ENCODE measurements around the gene TBC1D5.
A peak's percentile ranks its signal among the peaks of the same experiment; 100 is the strongest.
"Not testable (repeated sequence)": the region's sequence is repeated elsewhere in the genome, so short reads cannot be mapped to it uniquely, and the experiment has no call there.

Gene TBC1D5

GRCh38 chr3:17742102-17742879 lies at the start of gene TBC1D5:
Gene TBC1D5 (minus strand): TSS chr3:17742631. CDS start chr3:17508570, 234,061 bp downstream.
- H3K36me3 Mint-ChIP-seq = no peaks in the 10 kb centered on the region
- H3K4me1 Mint-ChIP-seq = peaks cover 65% of the 10 kb centered on the region
- ATAC-seq = peak; percentile 94
- peak within 1 kb of the TSS; percentile 93 for H3K4me3 Mint-ChIP-seq
- no peaks in the 10 kb centered on the region for H3K27me3 Mint-ChIP-seq
- H3K27ac Mint-ChIP-seq = peak within 1 kb of the TSS; percentile 100
- H3K9me3 Mint-ChIP-seq = no peaks in the 10 kb centered on the region

- H3K36me3 Mint-ChIP-seq = peaks cover 5% of the 10 kb centered on the region
- no peak for ATAC-seq
- peaks cover 15% of the 10 kb centered on the region for H3K9me3 Mint-ChIP-seq
- H3K27me3 Mint-ChIP-seq = no peaks in the 10 kb centered on the region
- H3K27ac Mint-ChIP-seq = no peak overlapping the region
- H3K4me1 Mint-ChIP-seq = peaks cover 17% of the 10 kb centered on the region
- H3K4me3 Mint-ChIP-seq = no peak overlapping the region
These were observed 41.0 kb upstream of the TBC1D5 start for GRCh38 chr3:17783426-17783825.

- peaks cover 5% of the 10 kb centered on the region for H3K36me3 Mint-ChIP-seq
- H3K4me1 Mint-ChIP-seq = peaks cover 17% of the 10 kb centered on the region
- H3K4me3 Mint-ChIP-seq = no peak overlapping the region
- peaks cover 13% of the 10 kb centered on the region for H3K9me3 Mint-ChIP-seq
- no peaks in the 10 kb centered on the region for H3K27me3 Mint-ChIP-seq
- ATAC-seq = no peak
- peak overlapping the region; percentile 4 for H3K27ac Mint-ChIP-seq
These were observed 40.3 kb upstream of the TBC1D5 start for GRCh38 chr3:17782751-17783150.

GRCh38 chr3:17780369-17780768 lies 37.9 kb upstream of the TBC1D5 start:
- not testable (repeated sequence) for H3K36me3 Mint-ChIP-seq, H3K27me3 Mint-ChIP-seq, ATAC-seq, H3K4me3 Mint-ChIP-seq, H3K9me3 Mint-ChIP-seq
- Mint-ChIP-seq H3K27ac (peak overlapping the region; percentile 51), H3K4me1 (peaks cover 19% of the 10 kb centered on the region)

GRCh38 chr3:17779304-17780250 lies 37.1 kb upstream of the TBC1D5 start:
- H3K4me3 Mint-ChIP-seq = peak overlapping the region; percentile 4
- H3K27me3 Mint-ChIP-seq, ATAC-seq, H3K36me3 Mint-ChIP-seq, H3K9me3 Mint-ChIP-seq: not testable (repeated sequence)
- peak overlapping the region; percentile 51 for H3K27ac Mint-ChIP-seq
- peaks cover 24% of the 10 kb centered on the region for H3K4me1 Mint-ChIP-seq

- not testable (repeated sequence) for H3K9me3 Mint-ChIP-seq, H3K27me3 Mint-ChIP-seq, H3K36me3 Mint-ChIP-seq, H3K27ac Mint-ChIP-seq, H3K4me3 Mint-ChIP-seq, ATAC-seq
- H3K4me1 Mint-ChIP-seq = peaks cover 18% of the 10 kb centered on the region
These were observed 34.9 kb upstream of the TBC1D5 start for GRCh38 chr3:17777326-17777725.

- Mint-ChIP-seq H3K4me3 (peak overlapping the region; percentile 10), H3K9me3 (peaks cover 2% of the 10 kb centered on the region), H3K4me1 (peaks cover 21% of the 10 kb centered on the region), H3K36me3 (no peaks in the 10 kb centered on the region), H3K27ac (peak overlapping the region; percentile 60), H3K27me3 (no peaks in the 10 kb centered on the region)
- no peak for ATAC-seq
These were observed 32.6 kb upstream of the TBC1D5 start for GRCh38 chr3:17775073-17775472.

- H3K9me3 Mint-ChIP-seq, H3K36me3 Mint-ChIP-seq, H3K27ac Mint-ChIP-seq, H3K27me3 Mint-ChIP-seq: not testable (repeated sequence)
- peaks cover 14% of the 10 kb centered on the region for H3K4me1 Mint-ChIP-seq
- peak; percentile 31 for ATAC-seq
- H3K4me3 Mint-ChIP-seq = peak overlapping the region; percentile 38
These were observed 31.9 kb upstream of the TBC1D5 start for GRCh38 chr3:17774180-17774910.

GRCh38 chr3:17772556-17772955 lies 30.1 kb upstream of the TBC1D5 start:
- H3K4me3 Mint-ChIP-seq = no peak overlapping the region
- H3K9me3 Mint-ChIP-seq = peaks cover 2% of the 10 kb centered on the region
- no peaks in the 10 kb centered on the region for H3K36me3 Mint-ChIP-seq
- no peak overlapping the region for H3K27ac Mint-ChIP-seq
- no peak for ATAC-seq
- H3K27me3 Mint-ChIP-seq = no peaks in the 10 kb centered on the region
- H3K4me1 Mint-ChIP-seq = peaks cover 13% of the 10 kb centered on the region

- Mint-ChIP-seq H3K36me3 (no peaks in the 10 kb centered on the region), H3K27ac (peak overlapping the region; percentile 42), H3K27me3 (no peaks in the 10 kb centered on the region), H3K4me1 (peaks cover 24% of the 10 kb centered on the region), H3K9me3 (peaks cover 2% of the 10 kb centered on the region), H3K4me3 (no peak overlapping the region)
- no peak for ATAC-seq
These were observed 29.0 kb upstream of the TBC1D5 start for GRCh38 chr3:17771177-17772017.

- Mint-ChIP-seq H3K9me3 (peaks cover 2% of the 10 kb centered on the region), H3K27ac (no peak overlapping the region), H3K27me3 (no peaks in the 10 kb centered on the region), H3K4me3 (no peak overlapping the region), H3K36me3 (no peaks in the 10 kb centered on the region), H3K4me1 (peaks cover 31% of the 10 kb centered on the region)
- no peak for ATAC-seq
These were observed 28.3 kb upstream of the TBC1D5 start for GRCh38 chr3:17770682-17771081.

GRCh38 chr3:17765819-17766472 lies 23.5 kb upstream of the TBC1D5 start:
- Mint-ChIP-seq H3K27me3 (no peaks in the 10 kb centered on the region), H3K9me3 (no peaks in the 10 kb centered on the region), H3K36me3 (no peaks in the 10 kb centered on the region), H3K4me1 (peaks cover 33% of the 10 kb centered on the region), H3K27ac (peak overlapping the region; percentile 83), H3K4me3 (peak overlapping the region; percentile 42)
- peak; percentile 96 for ATAC-seq

- ATAC-seq = no peak
- Mint-ChIP-seq H3K27ac (no peak overlapping the region), H3K36me3 (no peaks in the 10 kb centered on the region), H3K9me3 (no peaks in the 10 kb centered on the region), H3K4me1 (peaks cover 23% of the 10 kb centered on the region), H3K4me3 (no peak overlapping the region), H3K27me3 (no peaks in the 10 kb centered on the region)
These were observed 19.1 kb upstream of the TBC1D5 start for GRCh38 chr3:17761563-17761962.

- Mint-ChIP-seq H3K36me3 (no peaks in the 10 kb centered on the region), H3K9me3 (no peaks in the 10 kb centered on the region), H3K27ac (no peak overlapping the region), H3K27me3 (no peaks in the 10 kb centered on the region), H3K4me3 (no peak overlapping the region), H3K4me1 (peaks cover 20% of the 10 kb centered on the region)
- no peak for ATAC-seq
These were observed 17.5 kb upstream of the TBC1D5 start for GRCh38 chr3:17759901-17760300.

All from stimulated activated memory B cell treated with anti-CD40 and anti-IgM and Interleukin-4, amounts not matched to agents 10 μg/mL and 1 μg/mL and 100 μg/mL, for 72 hours (primary cell).